K562 (cell line): ENCODE results near the gene LY6G6C. TPM values are rescaled to one million over a fixed set of nuclear protein-coding genes. Genes with fewer than 3 reads are reported as not detected.

Source experiments
- ARNT ChIP-seq, 2 experiments: fragments of 450-650 bp; IDR thresholded peaks; 2 replicates each; pipeline ENCODE4 v1.6.1; 2016; ENCODE audit warnings: mild to moderate bottlenecking in 1 of 2
- CHD7 ChIP-seq: fragments of 200-600 bp; sonication (generic); IDR thresholded peaks from one replicate; pipeline ENCODE4 v1.6.1; 2012; ENCODE audit warnings: mild to moderate bottlenecking, low read depth, low read length, inconsistent platforms
- FIP1L1 ChIP-seq: fragments of 200-400 bp; formaldehyde crosslinking; IDR thresholded peaks from 2 replicates; pipeline ENCODE4 v1.6.1; 2018; ENCODE audit warnings: mild to moderate bottlenecking, low read depth, low read length; ENCODE audit not compliant: poor library complexity, severe bottlenecking
- FOXJ2 ChIP-seq: fragments of 200-800 bp; sonication (Bioruptor generic); IDR thresholded peaks from 2 replicates; pipeline ENCODE4 v1.6.1; 2016; ENCODE audit warnings: missing genetic modification characterization, missing compliant biosample characterization
- GABPB2 ChIP-seq: fragments of 250-450 bp; sonication (Bioruptor Pico); conservative IDR thresholded peaks from 2 replicates; pipeline ENCODE4 v1.5.1; 2021; ENCODE audit warnings: mild to moderate bottlenecking
- IRF9 ChIP-seq: fragments of 450-650 bp; IDR thresholded peaks from 2 replicates; pipeline ENCODE4 v1.6.1; 2016; ENCODE audit warnings: missing biosample characterization, missing genetic modification characterization
- KAT7 ChIP-seq: sonication (generic); formaldehyde crosslinking; IDR thresholded peaks from 2 replicates; pipeline ENCODE4 v1.8.0; 2022; ENCODE audit warnings: missing genetic modification reagents, mild to moderate bottlenecking, borderline replicate concordance
- NBN ChIP-seq: fragments of 450-650 bp; IDR thresholded peaks from 2 replicates; pipeline ENCODE4 v1.6.1; 2016; ENCODE audit warnings: low read depth, mild to moderate bottlenecking
- PBX2 ChIP-seq, 2 experiments: IDR thresholded peaks in 1 of 2; conservative IDR thresholded peaks in 1 of 2; 2 replicates each; pipeline ENCODE4 v1.6.1; 2016; ENCODE audit warnings: low read depth in 2 of 2, mild to moderate bottlenecking in 1 of 2, missing compliant biosample characterization in 1 of 2, missing genetic modification characterization in 1 of 2, moderate library complexity in 1 of 2
- PHB ChIP-seq: fragments of 250-450 bp; sonication (Bioruptor Pico); IDR thresholded peaks from 2 replicates; pipeline ENCODE4 v1.5.0; 2021
- RFX7 ChIP-seq: fragments of 250-450 bp; sonication (Bioruptor Pico); IDR thresholded peaks from 2 replicates; pipeline ENCODE4 v1.5.1; 2021; ENCODE audit warnings: mild to moderate bottlenecking
- ZBTB17 ChIP-seq: fragments of 450-650 bp; formaldehyde crosslinking; IDR thresholded peaks from 2 replicates; pipeline ENCODE4 v1.4.0; 2020; ENCODE audit warnings: mild to moderate bottlenecking
- ZC3H8 ChIP-seq: fragments of 450-650 bp; IDR thresholded peaks from 2 replicates; pipeline ENCODE4 v1.6.1; 2017
- ZNF561 ChIP-seq: fragments of 450-650 bp; formaldehyde crosslinking; conservative IDR thresholded peaks from 2 replicates; pipeline ENCODE4 v1.4.0; 2020; ENCODE audit warnings: mild to moderate bottlenecking, moderate library complexity
- polyA plus RNA-seq, 8 experiments: library from polyadenylated mRNA; depleted of rRNA in 4 of 8; stranded (reverse) in 5 of 8; unstranded in 3 of 8; fragments of >200 nt; fragmentation: Nextera tagmentation in 2 of 8; fragmentation: Illumina TruSeq in 1 of 8; extraction: Ambion mirVana in 2 of 8; extraction: Trizol in 1 of 8; gene quantifications; 2 replicates each; pipeline versions ENCODE4 v1.2.1 to v1.2.3, GENCODE V29; 2011 to 2014; ENCODE audit warnings: inconsistent platforms in 1 of 8, missing spikeins in 1 of 8
- total RNA-seq, 7 experiments: library from RNA; depleted of rRNA in 6 of 7; stranded (reverse); fragments of >200 nt in 6 of 7; fragmentation: Illumina TruSeq in 2 of 7; extraction: Trizol in 2 of 7; gene quantifications; 2 replicates each; pipeline versions ENCODE4 v1.2.1 to v1.2.3, GENCODE V29; 2011 to 2021; ENCODE audit warnings: low replicate concordance in 1 of 7

LY6G6C gene
- total and polyA plus RNA-seq, 9 of the 15 experiments (the other 6 are each of a cell fraction or from before 2014, with no cell fraction given): 0.06 to 0.20 TPM; not detected in 7

GRCh38 chr6:31676904-31677303, 44.6 kb downstream of the LY6G6C start (continued):
- no peak for TF ChIP-seq CHD7
- TF ChIP-seq ZBTB17 (CRISPR knock-in tag): 0 out of 2 replicates have a peak, but pooled peaks have one; percentile 47
- TF ChIP-seq NBN: 0 out of 2 replicates have a peak, but pooled peaks have one; percentile 62
- TF ChIP-seq KAT7 (CRISPR knock-in tag): no peak
- no peak for TF ChIP-seq RFX7
- no peak for TF ChIP-seq PHB (CRISPR knock-in tag)
- no peak for TF ChIP-seq ZC3H8
- no peak for TF ChIP-seq FOXJ2 (tag)
- no peak for TF ChIP-seq GABPB2 (CRISPR knock-in tag)
- TF ChIP-seq ZNF561 (CRISPR knock-in tag): no peak
- no peak for TF ChIP-seq IRF9
- TF ChIP-seq ARNT (IDR thresholded peaks at IDR 0.05): no peak
- no peak for TF ChIP-seq FIP1L1
- TF ChIP-seq PBX2 (CRISPR knock-in tag; IDR thresholded peaks at IDR 0.05; ENCODE audit: low read depth): peak; percentile 55; the same call in 1 of the 2 replicates
- TF ChIP-seq PBX2 (tag; conservative IDR thresholded peaks at IDR 0.05; ENCODE audit: low read depth): peak; percentile 90
